ENCODE data around the gene IL6.
"Not testable (repeated sequence)": the region's sequence is repeated elsewhere in the genome, so short reads cannot be mapped to it uniquely, and the experiment has no call there.

Gene IL6

DNA sequence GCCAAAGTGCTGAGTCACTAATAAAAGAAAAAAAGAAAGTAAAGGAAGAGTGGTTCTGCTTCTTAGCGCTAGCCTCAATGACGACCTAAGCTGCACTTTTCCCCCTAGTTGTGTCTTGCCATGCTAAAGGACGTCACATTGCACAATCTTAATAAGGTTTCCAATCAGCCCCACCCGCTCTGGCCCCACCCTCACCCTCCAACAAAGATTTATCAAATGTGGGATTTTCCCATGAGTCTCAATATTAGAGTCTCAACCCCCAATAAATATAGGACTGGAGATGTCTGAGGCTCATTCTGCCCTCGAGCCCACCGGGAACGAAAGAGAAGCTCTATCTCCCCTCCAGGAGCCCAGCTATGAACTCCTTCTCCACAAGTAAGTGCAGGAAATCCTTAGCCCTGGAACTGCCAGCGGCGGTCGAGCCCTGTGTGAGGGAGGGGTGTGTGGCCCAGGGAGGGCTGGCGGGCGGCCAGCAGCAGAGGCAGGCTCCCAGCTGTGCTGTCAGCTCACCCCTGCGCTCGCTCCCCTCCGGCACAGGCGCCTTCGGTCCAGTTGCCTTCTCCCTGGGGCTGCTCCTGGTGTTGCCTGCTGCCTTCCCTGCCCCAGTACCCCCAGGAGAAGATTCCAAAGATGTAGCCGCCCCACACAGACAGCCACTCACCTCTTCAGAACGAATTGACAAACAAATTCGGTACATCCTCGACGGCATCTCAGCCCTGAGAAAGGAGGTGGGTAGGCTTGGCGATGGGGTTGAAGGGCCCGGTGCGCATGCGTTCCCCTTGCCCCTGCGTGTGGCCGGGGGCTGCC lies at the start of gene IL6:
IL6 (plus strand) TSS at position 294 of the 807 bp plus-strand sequence; CDS start at position 357, 63 bp downstream.
- no peak within 1 kb of the TSS for H3K4me3 ChIP-seq (ENCODE audit: low read depth, low read length)

DNA sequence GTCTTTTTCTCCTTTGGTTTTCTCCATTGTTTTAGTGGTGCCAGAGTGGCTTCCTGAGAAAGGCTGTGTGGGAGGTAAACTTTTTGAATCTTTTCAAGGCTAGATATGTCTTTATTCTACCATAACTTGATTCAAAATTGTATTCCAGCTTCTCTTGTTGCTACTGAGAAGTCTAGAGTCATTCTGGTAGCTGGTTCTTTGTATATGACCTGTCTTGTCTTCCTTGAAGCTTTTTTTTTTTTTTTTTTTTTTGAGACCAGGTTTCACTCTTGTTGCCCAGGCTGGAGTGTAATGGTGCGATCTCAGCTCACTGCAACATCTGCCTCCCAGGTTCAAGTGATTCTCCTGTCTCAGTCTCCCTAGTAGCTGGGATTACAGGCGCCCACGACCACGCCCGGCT lies 49.7 kb upstream of the IL6 start:
- H3K4me3 ChIP-seq (ENCODE audit: low read depth, low read length): not testable (repeated sequence)

DNA sequence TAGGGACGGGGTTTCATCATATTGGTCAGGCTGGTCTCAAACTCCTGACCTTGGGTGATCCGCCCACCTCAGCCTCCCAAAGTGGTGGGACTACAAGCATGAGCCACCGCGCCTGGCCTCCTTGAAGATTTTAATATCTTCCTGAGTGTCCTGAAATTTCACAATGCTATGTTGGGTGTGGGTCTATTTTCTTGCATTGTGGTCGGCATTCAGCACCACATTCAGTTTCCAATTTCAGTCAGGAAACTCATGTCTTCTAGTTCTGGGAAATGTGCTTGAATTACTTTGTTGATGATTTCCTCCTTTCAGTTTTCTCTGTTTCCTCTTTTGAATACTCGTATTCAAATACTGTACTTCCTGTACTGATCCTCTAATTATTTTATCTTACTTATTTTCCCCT lies 49.3 kb upstream of the IL6 start:
- H3K4me3 ChIP-seq (ENCODE audit: low read depth, low read length): no peak overlapping the region

DNA sequence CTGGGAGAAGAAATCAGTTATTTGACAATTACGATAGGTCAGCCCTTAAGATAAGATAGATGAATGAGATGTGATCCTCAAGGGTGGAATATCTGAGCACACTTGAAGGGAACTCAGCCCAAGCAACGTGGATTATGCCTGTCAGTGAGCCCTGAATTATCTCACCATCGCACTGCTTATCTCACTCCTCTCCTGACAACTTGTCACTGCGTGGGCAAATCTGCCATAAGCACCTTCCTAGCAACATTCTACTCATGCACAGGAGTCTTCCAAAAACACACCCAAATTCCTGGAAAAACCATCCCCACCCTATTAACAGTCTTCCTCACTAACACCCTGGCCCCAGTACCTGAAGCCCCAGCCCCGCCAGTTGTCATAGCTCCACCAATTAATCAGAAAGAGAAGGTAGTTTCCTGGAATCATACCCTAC lies 46.5 kb upstream of the IL6 start:
- H3K4me3 ChIP-seq (ENCODE audit: low read depth, low read length): no peak overlapping the region

DNA sequence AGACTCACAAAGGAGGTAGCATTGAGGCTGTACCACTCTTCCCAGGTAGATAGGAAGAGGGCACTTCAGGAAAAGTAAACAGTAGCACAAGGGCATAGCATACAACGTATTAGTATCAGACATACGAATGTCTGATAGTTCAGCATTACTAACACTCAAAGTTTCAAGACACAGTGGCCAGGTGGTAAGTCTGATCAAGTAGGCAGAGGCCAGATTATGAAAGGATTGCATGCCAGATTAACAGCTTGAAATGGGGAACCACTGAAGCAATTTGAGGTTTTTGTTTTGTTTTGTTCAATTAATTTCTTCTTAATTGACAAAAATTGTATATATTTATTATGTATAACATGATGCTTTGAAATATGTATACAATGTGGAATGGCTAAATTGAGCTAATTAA lies 45.7 kb upstream of the IL6 start:
- no peak overlapping the region for H3K4me3 ChIP-seq (ENCODE audit: low read depth, low read length)

DNA sequence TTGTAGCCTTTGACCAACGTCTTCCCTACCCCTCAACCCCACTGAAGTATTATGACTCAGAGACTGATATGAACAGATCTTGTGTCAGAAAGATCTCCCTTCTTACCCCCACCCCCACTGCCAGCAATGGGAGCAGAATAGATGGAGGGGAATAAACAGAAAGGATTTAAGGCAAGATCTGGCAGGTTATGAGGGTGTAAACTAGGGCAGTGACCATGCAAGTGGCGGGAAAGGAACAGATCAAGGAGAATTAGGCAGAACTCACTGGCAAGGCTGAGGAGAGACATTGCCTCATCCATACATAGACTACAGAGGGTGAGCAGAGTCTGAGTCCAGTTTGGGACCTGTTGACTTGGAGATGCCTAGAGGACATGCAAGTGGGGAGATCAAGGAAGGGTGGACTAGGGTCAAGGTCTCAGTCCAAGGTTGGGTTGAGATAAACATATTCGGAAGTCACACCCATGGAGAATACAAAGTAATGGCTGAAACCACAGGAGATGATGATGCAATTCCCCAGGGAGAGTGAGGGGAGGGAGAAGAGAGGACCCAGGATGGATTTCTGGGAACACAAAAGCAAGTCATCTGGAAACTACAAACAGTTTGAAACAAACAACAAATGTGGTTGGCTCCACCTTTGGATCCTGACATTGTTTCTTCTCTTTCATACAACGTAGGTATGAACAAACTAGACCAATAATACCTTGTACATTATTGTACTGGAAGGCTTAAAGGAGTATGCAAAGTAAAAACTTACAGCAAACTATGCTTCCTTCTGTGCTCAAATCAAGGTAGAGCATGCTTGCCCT lies 44.9 kb upstream of the IL6 start:
- no peak overlapping the region for H3K4me3 ChIP-seq (ENCODE audit: low read depth, low read length)

DNA sequence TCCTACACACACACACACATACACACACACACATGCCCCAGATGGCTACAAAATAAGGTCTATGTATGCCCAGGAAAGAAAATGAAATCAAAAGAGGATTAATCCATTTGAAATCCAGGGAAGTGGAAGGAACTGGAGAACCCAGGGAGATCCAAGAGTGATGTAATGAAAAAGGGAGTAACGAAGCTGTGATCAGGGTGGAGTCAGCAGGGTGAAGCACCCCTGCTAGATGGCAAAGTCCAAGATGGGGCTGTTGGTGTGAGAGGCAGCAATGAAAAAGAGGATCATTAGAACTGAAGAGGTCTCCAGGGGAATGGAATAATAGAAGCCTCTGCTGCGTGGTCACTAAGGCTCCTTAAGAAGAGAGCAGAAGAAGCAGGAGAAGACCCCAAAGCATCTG lies 43.6 kb upstream of the IL6 start:
- no peak overlapping the region for H3K4me3 ChIP-seq (ENCODE audit: low read depth, low read length)

DNA sequence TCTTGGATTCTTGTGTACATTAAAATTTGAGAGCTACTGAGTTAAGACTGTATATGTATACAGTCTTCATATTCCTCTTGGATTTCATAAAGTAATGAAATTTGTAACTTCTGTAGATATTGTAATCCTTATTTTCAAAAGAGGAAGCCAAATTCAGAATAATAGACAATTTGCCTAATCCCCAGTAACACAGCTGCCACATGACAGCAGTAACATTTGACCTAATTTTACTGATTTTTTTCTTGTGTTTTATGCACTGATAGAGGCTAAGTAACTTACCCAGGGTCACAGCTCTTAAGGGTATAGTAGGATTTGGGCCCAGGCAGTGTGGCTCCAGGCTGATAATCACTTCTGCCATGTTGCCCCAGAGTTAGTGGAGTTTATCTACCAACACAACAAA lies 40.4 kb upstream of the IL6 start:
- no peak overlapping the region for H3K4me3 ChIP-seq (ENCODE audit: low read depth, low read length)

DNA sequence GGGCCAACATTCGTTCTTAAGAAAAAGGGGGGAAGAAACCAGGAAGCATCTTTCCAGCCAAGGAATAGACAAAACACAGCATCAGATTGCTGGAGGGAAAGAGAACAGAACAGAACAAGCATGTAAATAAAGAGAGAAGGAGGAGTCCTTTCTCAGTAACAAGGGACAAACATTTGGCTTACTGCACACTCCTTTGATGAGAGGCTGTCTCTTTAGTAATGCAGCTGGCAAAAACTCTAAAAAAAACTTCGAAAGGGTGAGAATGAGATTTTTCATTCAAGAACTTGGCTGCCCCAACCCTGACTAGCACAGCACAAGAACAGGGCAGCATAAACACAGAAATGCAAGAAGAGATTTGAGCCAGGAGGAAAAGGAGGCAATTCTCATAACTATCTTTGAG lies 38.9 kb upstream of the IL6 start:
- H3K4me3 ChIP-seq (ENCODE audit: low read depth, low read length): no peak overlapping the region

DNA sequence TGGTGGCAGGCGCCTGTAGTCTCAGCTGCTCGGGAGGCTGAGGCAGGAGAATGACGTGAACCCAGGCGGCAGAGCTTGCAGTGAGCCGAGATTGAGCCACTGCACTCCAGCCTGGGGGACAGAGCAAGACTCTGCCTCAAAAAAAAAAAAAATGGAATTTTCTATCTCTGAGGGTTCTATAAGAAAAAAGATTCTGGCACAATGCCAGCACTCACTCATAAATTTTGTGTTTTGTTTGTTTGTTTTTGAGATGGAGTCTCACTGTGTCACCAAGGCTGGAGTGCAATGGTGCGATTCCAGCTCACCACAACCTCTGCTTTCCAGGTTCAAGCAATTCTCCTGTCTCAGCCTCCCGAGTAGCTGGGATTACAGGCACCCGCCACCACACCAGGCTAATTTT lies 38.1 kb upstream of the IL6 start:
- not testable (repeated sequence) for H3K4me3 ChIP-seq (ENCODE audit: low read depth, low read length)

DNA sequence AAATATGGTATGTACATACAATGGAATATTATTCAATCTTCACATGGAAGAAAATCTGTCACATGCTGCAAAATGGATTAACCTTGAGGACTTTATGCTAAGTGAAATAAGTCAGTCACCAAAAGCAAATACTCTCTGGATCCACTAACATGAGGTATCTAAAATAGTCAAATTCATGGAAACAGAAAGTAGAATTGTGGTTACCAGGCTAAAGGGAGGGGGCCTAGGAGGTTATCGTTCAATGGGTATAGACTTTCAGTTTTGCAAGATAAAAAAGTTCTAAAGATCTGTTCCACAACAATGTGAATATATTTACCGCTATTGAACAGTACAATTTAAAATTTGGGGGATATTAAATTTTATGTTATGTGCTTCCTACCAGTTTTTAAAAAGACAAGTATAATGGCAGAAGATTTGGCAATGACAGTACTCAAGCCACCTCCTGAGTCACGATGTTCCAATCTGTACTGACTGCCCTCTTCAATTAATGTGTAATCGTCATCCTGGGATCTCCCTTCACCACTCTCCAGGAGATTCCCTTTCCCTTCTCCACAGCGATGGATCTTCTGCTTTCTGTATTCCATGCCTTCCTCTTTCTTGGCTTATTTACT lies 32.3 kb upstream of the IL6 start:
- H3K4me3 ChIP-seq (ENCODE audit: low read depth, low read length): no peak overlapping the region

DNA sequence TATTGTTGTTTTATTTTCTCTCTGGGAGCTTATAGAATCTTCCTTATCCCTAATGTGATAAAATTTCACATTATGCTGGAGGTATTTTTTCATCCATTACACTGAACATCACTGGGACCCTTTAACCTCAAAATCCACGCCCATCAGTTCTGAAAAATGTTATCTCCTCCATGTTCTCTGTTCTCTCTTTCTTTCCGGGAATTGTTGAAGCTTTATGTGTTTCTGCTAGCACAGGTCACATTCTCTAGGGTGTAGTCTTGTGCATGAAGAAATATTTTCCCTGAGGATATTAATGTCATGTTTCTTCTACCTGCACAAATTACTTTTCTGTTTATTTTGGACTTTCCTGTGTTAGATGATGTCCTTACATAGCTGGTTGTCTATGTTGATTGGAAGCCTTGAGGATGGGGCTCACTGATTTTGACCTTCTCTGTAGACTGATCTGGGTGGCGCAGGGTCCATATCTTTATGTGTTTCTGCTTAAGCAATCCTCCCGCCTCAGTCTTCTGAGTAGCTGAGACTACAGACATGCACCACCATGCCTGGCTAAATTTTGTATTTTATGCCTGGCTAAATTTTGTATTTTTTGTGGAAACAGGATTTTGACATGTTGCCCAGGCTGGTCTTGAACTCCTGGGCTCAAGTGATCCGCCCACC lies 31.4 kb upstream of the IL6 start:
- H3K4me3 ChIP-seq (ENCODE audit: low read depth, low read length): no peak overlapping the region

DNA sequence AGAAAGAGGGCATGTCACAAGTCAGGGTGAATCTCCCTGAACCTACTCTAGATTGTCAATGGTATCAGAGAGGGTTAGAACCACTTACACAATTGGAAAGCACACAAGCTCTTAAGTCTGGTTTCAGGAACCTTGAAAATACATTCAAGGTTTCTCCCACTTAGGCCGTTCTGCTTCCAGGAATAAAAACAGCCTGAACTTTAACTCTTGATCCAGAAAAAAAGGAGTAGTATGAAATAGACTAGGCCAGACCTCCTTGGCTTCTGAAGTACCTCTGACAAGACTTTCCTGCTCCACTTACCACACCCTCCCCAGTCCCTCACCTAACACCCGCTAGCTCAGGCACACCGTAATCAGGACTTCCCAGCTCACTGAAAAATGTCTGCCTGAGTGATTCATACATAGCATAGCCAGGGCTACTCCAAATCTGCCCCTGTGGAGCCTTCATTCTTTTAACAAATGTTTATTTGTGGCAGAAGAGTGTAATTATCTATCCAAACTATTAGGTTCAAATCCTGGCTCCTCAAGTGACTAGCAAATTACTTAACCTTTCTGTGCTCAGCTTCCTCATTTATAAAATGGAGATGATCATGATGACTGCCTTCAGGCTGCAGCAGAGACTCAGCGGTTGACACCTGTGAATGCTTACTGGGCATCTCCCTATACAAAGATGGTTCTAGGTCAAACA lies 30.3 kb upstream of the IL6 start:
- no peak overlapping the region for H3K4me3 ChIP-seq (ENCODE audit: low read depth, low read length)

DNA sequence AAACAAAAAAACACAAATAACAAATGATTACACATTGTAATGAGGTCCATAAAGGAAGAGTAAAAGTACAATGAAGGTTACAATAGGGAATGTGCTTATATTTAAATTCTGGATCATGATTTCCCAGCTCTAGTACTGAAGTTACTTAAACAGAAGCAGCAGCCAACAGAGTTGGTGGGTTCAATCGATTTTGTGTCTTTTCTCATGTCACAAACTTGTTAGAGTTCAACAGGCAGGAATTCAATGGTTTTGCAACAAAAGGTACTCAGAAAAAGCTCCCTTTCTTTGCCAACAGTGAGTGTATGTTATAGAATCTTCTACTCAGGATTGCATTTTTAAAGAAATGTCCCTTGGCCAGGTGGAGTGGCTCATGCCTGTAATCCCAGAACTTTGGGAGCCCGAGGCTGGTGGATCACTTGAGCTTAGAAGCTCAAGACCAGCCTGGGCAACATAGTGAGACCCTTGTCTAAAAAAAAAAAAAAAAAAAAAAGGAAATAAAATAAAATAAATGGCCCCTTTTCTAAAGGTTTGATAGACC lies 29.6 kb upstream of the IL6 start:
- no peak overlapping the region for H3K4me3 ChIP-seq (ENCODE audit: low read depth, low read length)

DNA sequence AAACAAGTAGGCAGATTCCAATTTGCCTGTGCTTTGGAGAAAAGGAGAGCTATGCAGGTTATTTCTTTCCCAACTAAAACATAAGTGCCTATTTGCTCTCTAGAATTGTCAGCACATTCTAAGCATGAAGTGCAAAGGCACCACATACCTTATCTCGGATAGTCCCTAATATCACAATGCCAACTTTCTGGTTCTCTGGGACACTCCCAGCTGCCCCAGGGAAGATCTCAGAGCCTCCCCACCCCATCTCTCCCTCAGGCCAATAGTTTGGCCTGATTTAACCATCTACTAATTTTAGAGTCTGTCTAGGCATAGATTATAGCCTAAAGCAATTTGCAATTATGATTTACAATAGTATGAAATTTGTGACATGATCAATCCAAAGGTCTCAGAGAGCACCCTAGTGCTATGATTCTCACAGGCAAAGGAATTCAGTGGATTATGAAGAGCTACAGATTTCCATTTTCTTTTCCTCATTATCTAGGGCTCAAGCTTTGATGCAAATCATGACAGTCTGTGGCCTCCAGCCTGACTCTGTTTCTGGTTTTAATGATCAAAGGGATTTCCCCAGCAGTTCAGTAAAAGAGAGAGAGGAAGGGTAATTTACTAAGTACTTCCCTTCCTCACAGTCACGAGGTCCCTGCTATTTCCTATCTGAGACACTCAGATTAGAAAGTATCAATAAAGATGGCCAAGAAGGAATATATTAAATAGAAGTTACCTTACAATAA lies 29.0 kb upstream of the IL6 start:
- H3K4me3 ChIP-seq (ENCODE audit: low read depth, low read length): no peak overlapping the region

DNA sequence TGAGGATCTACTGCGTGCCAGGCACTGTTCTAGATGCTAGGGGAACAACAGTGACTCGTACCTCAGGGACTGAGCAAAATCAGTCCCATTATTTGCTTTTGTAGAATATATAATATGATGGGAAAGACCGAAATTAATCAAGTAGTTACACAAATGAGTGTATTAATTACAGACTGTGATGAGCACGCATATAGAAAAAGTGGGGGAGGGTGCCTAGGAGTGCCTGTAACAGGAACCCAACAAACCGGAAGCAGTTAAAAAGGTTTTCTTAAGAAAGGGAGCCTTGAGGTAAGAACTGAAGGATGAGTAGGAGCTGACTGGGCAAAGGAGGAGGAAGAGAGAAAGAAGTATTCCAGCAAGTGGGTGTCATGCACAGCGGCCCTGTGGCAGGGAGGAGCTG lies 28.2 kb upstream of the IL6 start:
- no peak overlapping the region for H3K4me3 ChIP-seq (ENCODE audit: low read depth, low read length)

DNA sequence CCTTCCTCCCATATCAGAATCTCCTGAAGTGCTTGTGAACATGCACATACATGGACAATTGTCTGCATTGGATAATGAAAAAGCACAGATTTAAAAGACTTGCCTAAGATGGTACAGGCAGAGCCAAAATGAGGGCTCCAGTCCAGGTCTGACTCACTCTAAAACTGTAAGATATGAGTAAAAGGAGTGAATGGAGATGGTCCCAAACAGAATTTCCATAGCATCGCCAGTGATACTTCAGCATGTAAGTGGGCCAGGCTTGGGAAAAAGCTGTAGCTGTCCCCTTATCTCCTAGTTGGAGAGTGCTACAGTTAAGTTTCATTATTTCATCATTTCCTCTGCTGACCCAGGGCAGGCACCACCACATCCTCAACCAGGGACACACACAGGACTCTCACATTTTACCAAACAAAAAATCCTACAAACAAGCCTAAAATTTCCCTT lies 26.4 kb upstream of the IL6 start:
- no peak overlapping the region for H3K4me3 ChIP-seq (ENCODE audit: low read depth, low read length)

DNA sequence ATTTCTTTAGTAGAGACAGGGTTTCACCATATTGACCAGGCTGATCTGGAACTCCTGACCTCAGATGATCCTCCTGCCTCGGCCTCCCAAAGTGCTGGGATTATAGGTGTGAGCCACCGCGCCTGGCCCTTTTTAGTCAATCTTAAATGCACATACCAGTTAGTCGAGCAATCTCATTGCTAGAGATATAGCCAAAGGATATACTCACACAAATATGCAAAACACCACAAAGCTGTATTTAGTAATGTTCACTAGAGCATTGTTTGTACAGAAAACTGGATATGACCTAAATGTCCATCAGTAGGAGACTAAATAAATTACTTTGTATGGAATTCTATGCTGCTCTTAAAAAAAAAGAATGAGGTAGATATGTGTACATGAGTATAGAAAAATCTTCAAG lies 24.5 kb upstream of the IL6 start:
- H3K4me3 ChIP-seq (ENCODE audit: low read depth, low read length): no peak overlapping the region

DNA sequence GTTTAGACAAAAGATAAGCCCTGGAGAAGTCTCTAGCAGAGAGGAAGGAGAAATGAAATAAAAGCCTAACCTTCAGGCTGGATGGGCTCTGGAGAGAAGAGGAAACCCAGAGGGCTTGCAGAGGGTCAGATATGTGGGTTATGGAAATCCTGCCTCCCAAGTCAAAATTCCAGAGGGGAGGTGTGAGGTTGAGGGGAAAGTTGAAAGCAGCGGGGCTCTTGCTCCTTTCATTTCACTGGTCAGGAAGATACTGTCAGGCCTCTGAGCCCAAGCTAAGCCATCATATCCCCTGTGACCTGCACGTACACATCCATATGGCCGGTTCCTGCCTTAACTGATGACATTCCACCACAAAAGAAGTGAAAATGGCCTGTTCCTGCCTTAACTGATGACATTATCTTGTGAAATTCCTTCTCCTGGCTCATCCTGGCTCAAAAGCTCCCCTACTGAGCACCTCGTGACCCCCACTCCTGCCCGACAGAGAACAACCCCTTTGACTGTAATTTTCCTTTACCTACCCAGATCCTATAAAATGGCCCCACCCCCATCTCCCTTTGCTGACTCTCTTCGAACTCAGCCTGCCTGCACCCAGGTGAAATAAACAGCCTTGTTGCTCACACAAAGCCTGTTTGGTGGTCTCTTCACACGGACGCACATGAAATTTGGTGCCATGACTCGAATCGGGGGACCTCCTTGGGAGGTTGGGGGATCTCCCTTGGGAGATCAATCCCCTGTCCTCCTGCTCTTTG lies 23.7 kb upstream of the IL6 start:
- H3K4me3 ChIP-seq (ENCODE audit: low read depth, low read length): not testable (repeated sequence)

Measured in iPS-11a (cell line).